ENCODE measurements around the gene BRD9.

BRD9 gene

GRCh38 chr5:876398-877365 is 15.9 kb downstream of the BRD9 start:
- H3K4me1 Mint-ChIP-seq, result no peaks in the 10 kb centered on the region
- no peak overlapping the region for H3K27ac Mint-ChIP-seq
- no peaks in the 10 kb centered on the region for H3K27me3 Mint-ChIP-seq (ENCODE audit: low read depth)
- H3K4me3 Mint-ChIP-seq, result no peak overlapping the region
- peaks cover 70% of the 10 kb centered on the region for H3K36me3 Mint-ChIP-seq (ENCODE audit: low read depth)
- TF ChIP-seq CTCF (IDR thresholded peaks at IDR 0.05; ENCODE audit: unreplicated experiment in 3 of 3), result no peak
- H3K9me3 Mint-ChIP-seq, result no peaks in the 10 kb centered on the region

- no peak overlapping the region for H3K27ac Mint-ChIP-seq
- TF ChIP-seq CTCF (IDR thresholded peaks at IDR 0.05; ENCODE audit: unreplicated experiment in 3 of 3), result no peak
- H3K36me3 Mint-ChIP-seq (ENCODE audit: low read depth), result peaks cover 70% of the 10 kb centered on the region
- no peak overlapping the region for H3K4me3 Mint-ChIP-seq
- no peaks in the 10 kb centered on the region for H3K27me3 Mint-ChIP-seq (ENCODE audit: low read depth)
- H3K4me1 Mint-ChIP-seq, result no peaks in the 10 kb centered on the region
- no peaks in the 10 kb centered on the region for H3K9me3 Mint-ChIP-seq
These were observed 16.7 kb downstream of the BRD9 start for GRCh38 chr5:875931-876330.

GRCh38 chr5:873328-873727 is 19.3 kb downstream of the BRD9 start:
- Mint-ChIP-seq H3K27ac (no peak overlapping the region), H3K9me3 (no peaks in the 10 kb centered on the region), H3K36me3 (ENCODE audit: low read depth) (peaks cover 89% of the 10 kb centered on the region), H3K4me3 (no peak overlapping the region), H3K27me3 (ENCODE audit: low read depth) (no peaks in the 10 kb centered on the region), H3K4me1 (no peaks in the 10 kb centered on the region)
- no peak for TF ChIP-seq CTCF (IDR thresholded peaks at IDR 0.05; ENCODE audit: unreplicated experiment in 3 of 3)

- H3K36me3 Mint-ChIP-seq (ENCODE audit: low read depth), result peaks cover 88% of the 10 kb centered on the region
- H3K27me3 Mint-ChIP-seq (ENCODE audit: low read depth), result no peaks in the 10 kb centered on the region
These were observed 20.3 kb downstream of the BRD9 start for GRCh38 chr5:872301-872700.

GRCh38 chr5:871596-872298 is 20.9 kb downstream of the BRD9 start:
- Mint-ChIP-seq H3K4me1 (no peaks in the 10 kb centered on the region), H3K9me3 (no peaks in the 10 kb centered on the region), H3K36me3 (ENCODE audit: low read depth) (peaks cover 87% of the 10 kb centered on the region), H3K27ac (no peak overlapping the region), H3K27me3 (ENCODE audit: low read depth) (no peaks in the 10 kb centered on the region), H3K4me3 (no peak overlapping the region)
- no peak for TF ChIP-seq CTCF (IDR thresholded peaks at IDR 0.05; ENCODE audit: unreplicated experiment in 3 of 3)

More at GRCh38 chr5:872301-872700, 20.3 kb downstream of the BRD9 start:
- Mint-ChIP-seq H3K4me1 (no peaks in the 10 kb centered on the region), H3K4me3 (no peak overlapping the region), H3K27ac (no peak overlapping the region), H3K9me3 (no peaks in the 10 kb centered on the region)
- no peak for TF ChIP-seq CTCF (IDR thresholded peaks at IDR 0.05; ENCODE audit: unreplicated experiment in 3 of 3)
